Measurements from ENCODE around the gene SLC1A3.

- no peak for TF ChIP-seq CTCF (conservative IDR thresholded peaks at IDR 0.05)
- TF ChIP-seq ZFX (IDR thresholded peaks at IDR 0.05), result no peak
Measured at GRCh38 chr5:36660397-36661049, 54.1 kb downstream of the SLC1A3 start.

All from C4-2B (cell line).